HG02973 (cell line): Measurements from ENCODE around the gene CTSA.
"Not testable (repeated sequence)": the region's sequence is repeated elsewhere in the genome, so short reads cannot be mapped to it uniquely, and the experiment has no call there.

ENCODE experiments used
- ATAC-seq: cut with Tn5 transposase; IDR thresholded peaks from one replicate; pipeline ENCODE4 v1.9.1; 2021; ENCODE audit warnings: moderate library complexity; ENCODE audit not compliant: unreplicated experiment

Gene CTSA

GRCh38 chr20:45911486-45912343 is 20.6 kb downstream of the CTSA start, which contains the start of gene PLTP:
Gene PLTP (minus strand): TSS chr20:45912155. CDS start chr20:45911452, 703 bp downstream.
- ATAC-seq, result no peak

GRCh38 chr20:45912344-45912682 is 21.2 kb downstream of the CTSA start:
- no peak for ATAC-seq

DNA sequence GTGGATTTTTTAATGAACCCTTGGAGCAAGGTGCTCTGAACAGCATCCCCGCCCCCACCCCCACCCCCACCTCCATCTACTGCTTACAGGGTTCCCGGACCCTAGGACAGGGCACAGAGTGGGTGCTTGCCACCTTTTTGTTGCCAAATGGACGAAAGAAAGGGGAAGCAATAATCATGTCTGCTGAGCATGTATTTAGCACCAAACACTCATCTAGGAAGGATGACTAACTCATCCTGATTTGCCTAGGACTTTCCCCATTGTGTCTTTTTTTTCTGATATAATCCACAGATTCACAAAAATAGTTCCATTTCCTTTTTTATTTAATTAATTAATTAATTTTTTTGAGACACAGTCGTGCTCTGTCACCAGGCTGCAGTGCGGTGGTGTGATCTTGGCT is 22.0 kb downstream of the CTSA start:
- no peak for ATAC-seq

- ATAC-seq, result no peak
Observed at GRCh38 chr20:45917790-45918141, 26.6 kb downstream of the CTSA start.

DNA sequence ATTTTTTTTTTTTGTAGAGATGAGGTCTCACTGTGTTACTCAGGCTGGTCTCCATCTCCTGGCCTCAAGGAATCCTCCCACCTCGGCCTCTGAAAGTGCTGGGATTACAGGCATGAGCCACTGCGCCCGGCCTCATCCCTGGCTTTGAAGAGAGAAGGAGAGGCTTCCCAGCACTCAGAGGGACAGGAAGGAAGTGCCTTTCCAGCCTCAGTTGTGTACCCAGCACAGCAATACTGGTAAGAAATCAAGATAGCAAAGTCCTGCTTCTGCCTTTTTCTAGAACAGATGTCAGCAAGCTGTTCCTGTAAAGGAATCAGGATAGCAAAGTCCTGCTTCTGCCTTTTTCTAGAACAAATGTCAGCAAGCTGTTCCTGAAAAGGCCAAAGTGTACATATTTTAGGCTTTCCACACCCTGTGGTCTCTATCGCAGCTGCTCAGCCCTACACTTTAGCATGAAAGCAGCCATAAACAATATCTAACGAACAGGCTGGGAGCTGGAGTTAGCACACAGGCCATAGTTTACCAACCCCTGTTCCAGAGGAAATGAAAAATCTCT is 27.1 kb downstream of the CTSA start:
- no peak for ATAC-seq

- ATAC-seq, result no peak
Observed at GRCh38 chr20:45918779-45919537, 27.8 kb downstream of the CTSA start.

DNA sequence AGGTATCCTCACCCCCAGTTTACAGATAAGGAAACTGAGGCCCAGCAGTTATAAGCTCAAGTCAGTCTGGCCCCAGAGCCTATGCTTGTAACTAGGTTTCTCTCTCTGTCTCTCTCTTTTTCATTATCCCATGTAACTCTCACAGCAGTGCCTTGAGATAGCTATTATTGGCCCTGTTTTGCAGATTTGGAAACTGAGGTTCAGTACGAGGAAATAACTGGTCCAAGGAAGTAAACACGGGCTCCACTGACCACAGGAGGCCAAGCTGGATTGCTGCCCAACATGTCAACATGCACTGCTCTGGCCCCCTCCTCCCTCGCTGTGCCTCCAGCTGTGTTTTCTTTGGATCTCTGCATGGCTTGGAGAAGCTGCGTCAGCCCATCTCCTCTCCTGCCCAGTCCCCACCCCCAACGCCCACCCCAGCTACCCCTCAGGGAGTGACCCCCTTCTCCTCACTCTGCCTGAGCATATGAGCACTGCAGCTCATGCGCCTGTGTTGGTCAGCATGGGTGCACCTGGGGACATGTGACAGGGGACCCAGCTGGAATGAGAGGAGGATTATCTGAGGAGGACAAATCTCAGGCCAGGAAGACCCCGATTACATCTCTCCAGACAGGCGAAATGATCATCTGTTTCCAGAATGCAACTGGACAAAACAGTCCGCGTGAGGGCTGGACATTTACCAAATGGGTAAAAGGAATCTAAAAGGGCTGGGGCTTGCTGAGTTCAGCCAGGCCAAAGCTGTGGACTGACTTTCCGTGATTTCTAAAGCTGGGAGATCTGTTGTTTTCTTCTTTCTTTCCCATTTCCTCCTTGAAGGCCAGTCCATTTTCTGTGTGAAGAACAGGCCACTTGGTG is 28.6 kb downstream of the CTSA start:
- ATAC-seq, result no peak

GRCh38 chr20:45920462-45921336 is 29.6 kb downstream of the CTSA start:
- no peak for ATAC-seq

GRCh38 chr20:45921337-45922189 is 30.4 kb downstream of the CTSA start:
- ATAC-seq, result no peak

DNA sequence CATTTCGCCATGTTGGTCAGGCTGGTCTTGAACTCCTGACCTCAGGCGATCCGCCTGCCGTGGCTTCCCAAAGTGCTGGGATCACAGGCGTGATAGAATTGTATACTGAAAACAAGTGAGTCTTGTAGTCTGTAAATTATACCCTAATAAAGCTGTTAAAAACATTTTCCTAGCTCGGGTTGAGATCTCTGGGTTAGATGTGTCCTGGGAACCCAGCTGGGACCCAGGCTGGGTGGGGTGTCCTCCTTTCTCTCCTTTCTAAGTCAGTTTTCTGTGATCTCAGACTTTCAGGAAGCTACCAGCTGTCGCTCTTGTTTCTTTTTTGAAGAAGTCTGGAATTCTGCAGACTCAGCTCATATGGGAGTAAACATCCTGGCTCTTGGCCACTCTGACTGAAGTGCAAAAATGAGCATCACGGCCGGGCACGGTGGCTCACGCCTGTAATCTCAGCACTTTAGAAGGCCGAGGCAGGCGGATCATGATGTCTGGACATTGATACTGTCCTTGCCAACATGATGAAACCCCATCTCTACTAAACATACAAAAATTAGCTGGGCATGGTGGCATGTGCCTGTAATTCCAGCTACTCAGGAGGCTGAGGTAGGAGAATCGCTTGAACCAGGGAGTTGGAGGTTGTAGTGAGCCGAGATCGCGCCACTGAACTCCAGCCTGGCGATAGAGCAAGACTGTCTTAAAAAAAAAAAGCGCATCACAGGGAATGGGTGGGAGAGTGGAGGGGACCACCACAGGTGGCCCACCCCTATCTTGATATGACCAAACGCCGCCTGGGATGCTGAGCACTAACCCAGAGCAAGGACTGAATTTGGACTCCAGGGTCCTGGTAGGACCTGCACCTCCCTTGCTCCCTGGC is 33.5 kb downstream of the CTSA start:
- ATAC-seq, result no peak

- no peak for ATAC-seq
Observed at GRCh38 chr20:45925821-45926506, 34.8 kb downstream of the CTSA start.

- ATAC-seq, result no peak
Observed at GRCh38 chr20:45926731-45927070, 35.6 kb downstream of the CTSA start.

DNA sequence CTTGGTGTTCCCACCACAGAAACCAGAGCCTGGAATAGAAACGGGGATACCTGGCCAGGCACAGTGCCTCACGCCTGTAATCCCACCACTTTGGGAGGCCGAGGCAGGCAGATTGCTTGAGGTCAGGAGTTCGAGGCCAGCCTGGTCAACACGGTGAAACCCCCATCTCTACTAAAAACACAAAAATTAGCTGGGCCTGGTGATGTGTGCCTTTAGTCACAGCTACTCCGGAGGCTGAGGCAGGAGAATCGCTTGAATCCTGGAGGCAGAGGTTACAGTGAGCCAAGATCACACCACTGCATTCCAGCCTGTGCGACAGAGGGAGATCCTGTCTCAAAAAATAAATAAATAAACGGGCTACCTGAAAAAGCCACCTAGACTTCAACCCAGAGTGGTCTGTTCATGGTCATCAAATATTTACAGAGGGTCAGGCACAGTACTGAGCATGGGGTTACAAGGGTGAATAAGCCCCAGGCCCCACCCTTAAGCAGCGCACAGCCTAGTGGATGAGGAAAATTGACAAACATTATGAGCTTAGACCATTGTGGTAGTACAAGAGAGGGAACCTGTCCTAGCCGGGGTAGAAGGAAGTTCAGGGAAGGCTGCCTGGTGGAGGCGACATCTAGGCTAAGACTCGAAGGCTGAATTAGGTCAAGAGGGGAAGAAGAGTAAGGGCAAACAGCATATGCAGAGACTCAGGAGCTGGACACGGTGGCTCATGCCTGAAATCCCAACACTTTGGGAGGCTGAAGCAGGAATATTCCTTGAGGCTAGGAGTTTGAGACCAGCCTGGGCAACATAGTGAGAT is 36.1 kb downstream of the CTSA start:
- ATAC-seq, result no peak

DNA sequence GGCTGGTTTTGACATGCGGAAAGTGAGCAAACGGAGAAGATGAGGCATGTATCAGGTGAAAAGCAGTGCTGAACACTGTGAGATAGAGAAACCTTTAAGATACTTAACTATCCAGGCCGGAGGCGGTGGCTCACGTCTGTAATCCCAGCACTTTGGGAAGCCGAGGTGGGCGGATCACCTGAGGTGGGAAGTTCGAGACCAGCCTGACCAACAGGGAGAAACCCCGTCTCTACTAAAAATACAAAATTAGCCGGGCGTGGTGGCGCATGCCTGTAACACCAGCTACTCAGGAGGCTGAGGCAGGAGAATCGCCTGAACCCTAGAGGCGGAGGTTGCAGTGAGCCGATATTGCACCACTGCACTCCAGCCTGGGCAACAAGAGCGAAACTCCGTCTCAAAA is 40.5 kb downstream of the CTSA start:
- ATAC-seq, result not testable (repeated sequence)

GRCh38 chr20:45933266-45934045 is 42.3 kb downstream of the CTSA start:
- ATAC-seq, result no peak

DNA sequence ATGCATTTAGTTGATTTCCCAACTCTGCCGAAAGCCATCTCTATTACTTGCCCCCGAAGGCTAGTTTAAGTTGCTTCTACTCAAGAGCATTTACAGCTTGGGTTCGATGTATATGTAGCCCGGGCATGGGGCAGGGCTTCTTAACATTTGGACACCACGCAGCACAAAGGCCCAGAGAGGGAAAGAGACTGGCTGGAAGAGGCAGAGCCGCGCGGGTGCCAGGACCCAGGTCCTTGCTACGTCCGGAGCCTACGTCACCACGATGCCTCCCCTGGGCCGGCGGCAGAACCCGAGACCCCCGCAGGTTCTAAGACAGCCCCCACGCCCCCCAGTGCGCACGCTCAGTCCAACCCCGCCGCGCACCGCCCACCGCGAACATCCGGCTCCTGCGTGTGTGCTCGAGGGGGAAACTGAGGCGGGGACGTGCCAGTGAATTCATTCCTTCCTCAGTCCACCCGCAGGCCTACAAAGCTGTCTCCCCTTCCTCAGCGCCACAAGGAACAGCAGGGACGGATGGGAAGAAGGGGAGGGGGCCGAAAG is 43.0 kb downstream of the CTSA start:
- ATAC-seq, result peak; percentile 9
